MCF 10A (cell line): ENCODE measurements around the gene PCED1B. TPM values are rescaled to one million over a fixed set of nuclear protein-coding genes. Genes with fewer than 3 reads are reported as not detected.

ENCODE experiments used
- BruUV-seq: library from RNA; stranded (reverse); fragments of 400-500 nt; replicated peaks from 2 replicates; lab custom pipeline; 2021; lab: Mats Ljungman, UMichigan
- CTCF ChIA-PET: fragments of 300-600 bp; sonication (Branson Sonifier 250); formaldehyde crosslinking; extraction: SDS; loops from one replicate; lab custom pipeline; 2021; ENCODE audit warnings: antibody characterized with exemption, inconsistent platforms; lab: Yijun Ruan, JAX
- POLR2A ChIA-PET: fragments of 300-600, 350-650 bp; sonication (Branson Sonifier 250); formaldehyde crosslinking; extraction: SDS; loops from one replicate; lab custom pipeline; 2020; ENCODE audit warnings: antibody characterized with exemption, inconsistent platforms; lab: Yijun Ruan, JAX
- DNase-seq: peaks from one replicate; pipeline ENCODE4 v3.0.0-alpha.2; 2018; ENCODE audit not compliant: unreplicated experiment
- H3K27ac Mint-ChIP-seq: one replicate; pipeline ENCODE4 v1.8.0; 2022; ENCODE audit warnings: mild to moderate bottlenecking, low read depth, mixed read lengths; ENCODE audit not compliant: unreplicated experiment
- H3K27me3 Mint-ChIP-seq: one replicate; pipeline ENCODE4 v1.8.0; 2022; ENCODE audit warnings: mixed read lengths; ENCODE audit not compliant: insufficient read depth, unreplicated experiment
- H3K36me3 Mint-ChIP-seq: one replicate; pipeline ENCODE4 v1.8.0; 2022; ENCODE audit warnings: mild to moderate bottlenecking, moderate library complexity, mixed read lengths; ENCODE audit not compliant: insufficient read depth, unreplicated experiment
- H3K4me1 Mint-ChIP-seq: one replicate; pipeline ENCODE4 v1.8.0; 2022; ENCODE audit warnings: mixed read lengths; ENCODE audit not compliant: insufficient read depth, unreplicated experiment
- H3K4me3 Mint-ChIP-seq: one replicate; pipeline ENCODE4 v1.8.0; 2022; ENCODE audit warnings: mild to moderate bottlenecking, moderate library complexity, mixed read lengths; ENCODE audit not compliant: unreplicated experiment
- H3K9me3 Mint-ChIP-seq: one replicate; pipeline ENCODE4 v1.8.0; 2022; ENCODE audit warnings: mixed read lengths; ENCODE audit not compliant: unreplicated experiment
- CTCF ChIP-seq: fragments of 200-600 bp; IDR thresholded peaks from one replicate; pipeline ENCODE4 v1.8.0; 2022; ENCODE audit warnings: antibody characterized with exemption, mild to moderate bottlenecking; ENCODE audit not compliant: unreplicated experiment
- intact Hi-C: fragments of 100-400 bp; cut with micrococcal nuclease; formaldehyde crosslinking; loops from 2 replicates; pipeline ENCODE4 v1.14.1; 2022
- total RNA-seq: library from RNA; stranded (reverse); gene quantifications from 2 replicates; pipeline ENCODE4 v1.2.3, GENCODE V29; 2022

The PCED1B gene
- total RNA-seq, 1 experiment from 2014 or later: 9.6 TPM

GRCh38 chr12:47141459-47141858 lies 62.0 kb downstream of the PCED1B start:
- ChIA-PET CTCF (interaction anchor here (0.6 to 1.1 kb wide), 3 partner anchors 29 to 301 kb away, joined by 3 to 4 read pairs (median 3); no protein-coding TSS in a partner anchor), POLR2A (interaction anchor here (0.7 kb wide), 1 partner anchor 9 kb away, joined by 3 read pairs; no protein-coding TSS in a partner anchor)
- no TSS peak for BruUV-seq
- intact Hi-C loops: no loop called here
- no peak for DNase-seq
- Mint-ChIP-seq H3K36me3 (no peaks in the 10 kb centered on the region), H3K9me3 (peaks cover 20% of the 10 kb centered on the region), H3K27ac (no peak overlapping the region), H3K4me3 (no peak overlapping the region), H3K27me3 (no peaks in the 10 kb centered on the region), H3K4me1 (no peaks in the 10 kb centered on the region)
- TF ChIP-seq CTCF: no peak

GRCh38 chr12:47144769-47145168 lies 65.3 kb downstream of the PCED1B start:
- no peak for TF ChIP-seq CTCF
- no peaks in the 10 kb centered on the region for H3K36me3 Mint-ChIP-seq
- no peaks in the 10 kb centered on the region for H3K27me3 Mint-ChIP-seq
- no peak for DNase-seq
- no peak overlapping the region for H3K4me3 Mint-ChIP-seq
- intact Hi-C loops: no loop called here
- H3K9me3 Mint-ChIP-seq: peaks cover 10% of the 10 kb centered on the region
- ChIA-PET CTCF (interaction anchor here (0.6 kb wide), 1 partner anchor 1363 kb away, joined by 3 read pairs; no protein-coding TSS in a partner anchor), POLR2A (interaction anchor here (1.0 kb wide), 1 partner anchor 10 kb away, joined by 3 read pairs; no protein-coding TSS in a partner anchor)
- H3K4me1 Mint-ChIP-seq: no peaks in the 10 kb centered on the region
- H3K27ac Mint-ChIP-seq: no peak overlapping the region
- BruUV-seq: no TSS peak

GRCh38 chr12:47145188-47145587 lies 65.8 kb downstream of the PCED1B start:
- no peak for TF ChIP-seq CTCF
- H3K4me3 Mint-ChIP-seq: no peak overlapping the region
- H3K27ac Mint-ChIP-seq: no peak overlapping the region
- ChIA-PET POLR2A (interaction anchor here (0.8 to 1.0 kb wide), 2 partner anchors 10 to 24 kb away, joined by 3 read pairs; no protein-coding TSS in a partner anchor), CTCF (interaction anchor here (0.6 kb wide), 2 partner anchors 20 to 1362 kb away, joined by 3 read pairs; no protein-coding TSS in a partner anchor)
- no TSS peak for BruUV-seq
- DNase-seq: no peak
- no peaks in the 10 kb centered on the region for H3K4me1 Mint-ChIP-seq
- peaks cover 9% of the 10 kb centered on the region for H3K9me3 Mint-ChIP-seq
- no peaks in the 10 kb centered on the region for H3K36me3 Mint-ChIP-seq
- intact Hi-C loops: no loop called here
- H3K27me3 Mint-ChIP-seq: no peaks in the 10 kb centered on the region

GRCh38 chr12:47147739-47148138 lies 68.3 kb downstream of the PCED1B start:
- no peaks in the 10 kb centered on the region for H3K4me1 Mint-ChIP-seq
- no TSS peak for BruUV-seq
- no peak for DNase-seq
- no peaks in the 10 kb centered on the region for H3K36me3 Mint-ChIP-seq
- TF ChIP-seq CTCF: no peak
- POLR2A ChIA-PET: no interaction called here
- CTCF ChIA-PET: no interaction called here
- peaks cover 3% of the 10 kb centered on the region for H3K9me3 Mint-ChIP-seq
- no peaks in the 10 kb centered on the region for H3K27me3 Mint-ChIP-seq
- no peak overlapping the region for H3K27ac Mint-ChIP-seq
- H3K4me3 Mint-ChIP-seq: no peak overlapping the region
- intact Hi-C loops: no loop called here
